GM23248 (cell line): ENCODE measurements around the gene CLDN5. TPM values are rescaled to one million over a fixed set of nuclear protein-coding genes. Genes with fewer than 3 reads are reported as not detected.

Source experiments
- DNase-seq: peaks from one replicate; pipeline ENCODE4 v3.0.0-alpha.2; 2015
- H2AFZ ChIP-seq: fragments of 200-600 bp; sonication (generic); 2 replicates; pipeline ENCODE4 v1.6.1; 2016; ENCODE audit warnings: antibody characterized with exemption
- H3F3A ChIP-seq: fragments of 200-600 bp; sonication (generic); 2 replicates; pipeline ENCODE4 v1.6.1; 2016; ENCODE audit warnings: mild to moderate bottlenecking, antibody characterized with exemption, mixed run types; ENCODE audit not compliant: insufficient read depth
- H3K27ac ChIP-seq: fragments of 200-600 bp; sonication (generic); 2 replicates; pipeline ENCODE4 v1.5.1; 2016; ENCODE audit warnings: mild to moderate bottlenecking
- H3K27me3 ChIP-seq: fragments of 200-600 bp; sonication (generic); replicated peaks from 2 replicates; pipeline ENCODE4 v1.6.1; 2016; ENCODE audit warnings: mild to moderate bottlenecking; ENCODE audit not compliant: insufficient read depth
- H3K36me3 ChIP-seq: fragments of 200-600 bp; sonication (generic); 2 replicates; pipeline ENCODE4 v1.6.1; 2016; ENCODE audit warnings: low read depth, mild to moderate bottlenecking
- H3K4me1 ChIP-seq: fragments of 200-600 bp; sonication (generic); 2 replicates; pipeline ENCODE4 v1.6.1; 2016; ENCODE audit warnings: mild to moderate bottlenecking; ENCODE audit not compliant: insufficient read depth
- H3K4me2 ChIP-seq: fragments of 200-600 bp; sonication (generic); one replicate; pipeline ENCODE4 v1.6.1; 2016; ENCODE audit warnings: mild to moderate bottlenecking; ENCODE audit not compliant: unreplicated experiment
- H3K4me3 ChIP-seq: fragments of 200-600 bp; sonication (generic); 2 replicates; pipeline ENCODE4 v1.5.1; 2016; ENCODE audit warnings: mild to moderate bottlenecking
- H3K79me2 ChIP-seq: fragments of 200-600 bp; sonication (generic); 2 replicates; pipeline ENCODE4 v1.6.1; 2016; ENCODE audit warnings: mild to moderate bottlenecking; ENCODE audit not compliant: insufficient read depth
- H3K9ac ChIP-seq: fragments of 200-600 bp; sonication (generic); 2 replicates; pipeline ENCODE4 v1.6.1; 2016; ENCODE audit warnings: mild to moderate bottlenecking
- H3K9me2 ChIP-seq: fragments of 200-600 bp; sonication (generic); 2 replicates; pipeline ENCODE4 v1.6.1; 2016; ENCODE audit warnings: mixed run types, mild to moderate bottlenecking, moderate library complexity; ENCODE audit not compliant: insufficient read depth
- H3K9me3 ChIP-seq: fragments of 200-600 bp; sonication (generic); one replicate; pipeline ENCODE4 v1.6.1; 2017; ENCODE audit warnings: low read depth
- H4K20me1 ChIP-seq: fragments of 200-600 bp; sonication (generic); 2 replicates; pipeline ENCODE4 v1.6.0; 2016; ENCODE audit not compliant: insufficient read depth
- EZH2 ChIP-seq: fragments of 200-600 bp; sonication (generic); IDR thresholded peaks from 2 replicates; pipeline ENCODE4 v1.6.1; 2018; ENCODE audit warnings: antibody characterized with exemption, mild to moderate bottlenecking; ENCODE audit not compliant: insufficient read depth, poor library complexity, severe bottlenecking
- EZH2phosphoT487 ChIP-seq: fragments of 200-600 bp; sonication (generic); IDR thresholded peaks from 2 replicates; pipeline ENCODE4 v1.6.1; 2018; ENCODE audit warnings: antibody characterized with exemption, moderate library complexity, mild to moderate bottlenecking, low read depth; ENCODE audit not compliant: insufficient read depth
- WGBS, 2 experiments: methylation state at CpG; one replicate each; pipeline ENCODE4 v1.1.6; 2015 to 2017; ENCODE audit warnings: low lambda C conversion rate in 2 of 2, low coverage in 1 of 2; ENCODE audit errors: missing lambda C conversion rate in 2 of 2; 5-methylcytosine and 5-hydroxymethylcytosine counted together
- in situ Hi-C: fragments of 300-500 bp; cut with MboI; formaldehyde crosslinking; loops from 2 replicates; pipeline ENCODE4 v1.15.0; 2020
- polyA plus RNA-seq: library from polyadenylated mRNA; unstranded; fragments of >200 nt; fragmentation: Nextera tagmentation; extraction: Ambion mirVana; gene quantifications from 2 replicates; pipeline ENCODE4 v1.2.1, GENCODE V29; 2016
- total RNA-seq: library from RNA; depleted of rRNA; stranded (reverse); fragments of >200 nt; shearing (Covaris generic); gene quantifications from 2 replicates; pipeline ENCODE4 v1.2.3, GENCODE V29; 2014

CLDN5 gene
- total and polyA plus RNA-seq, 2 experiments from 2014 or later, result not detected

DNA sequence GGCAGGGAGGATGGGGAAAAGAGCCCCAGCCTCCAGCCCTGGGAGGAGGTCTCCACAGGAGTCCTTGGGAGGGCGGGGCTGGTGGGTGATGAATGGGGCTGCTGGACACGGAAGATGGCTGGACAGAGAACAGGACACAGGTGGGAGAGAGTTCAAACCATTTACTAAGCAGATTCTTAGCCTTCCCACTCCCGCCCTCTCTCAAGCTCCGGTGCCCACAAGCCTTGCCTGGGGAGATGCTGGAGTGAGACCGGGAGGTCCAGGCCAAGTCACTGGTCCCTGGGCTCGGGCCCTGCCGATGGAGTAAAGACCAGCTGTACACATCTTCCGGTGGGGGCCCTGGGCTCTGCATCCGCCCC, 1.4 kb downstream of the CLDN5 start:
- Histone ChIP-seq H4K20me1 (no peaks in the 10 kb centered on the region), H3K36me3 (no peaks in the 10 kb centered on the region), H3K4me3 (peak overlapping the region; percentile 46; the same call in 1 of the 2 replicates), H3K4me2 (no peak overlapping the region), H3K27me3 (0 out of 2 replicates have a peak, but pooled peaks cover 5% of the 10 kb centered on the region), H3K9ac (no peak overlapping the region), H3F3A (no peaks in the 10 kb centered on the region), H3K79me2 (no peaks in the 10 kb centered on the region), H3K9me3 (no peaks in the 10 kb centered on the region), H2AFZ (peak overlapping the region; percentile 66; the same call in 1 of the 2 replicates), H3K27ac (no peak overlapping the region), H3K4me1 (no peaks in the 10 kb centered on the region), H3K9me2 (no peaks in the 10 kb centered on the region)
- in situ Hi-C loops, result no loop called here
- no peak for DNase-seq
- TF ChIP-seq EZH2 (no peak), EZH2phosphoT487 (no peak)
- 26 to 30% methylated on average over 9 of the region's 9 CpGs for WGBS, 2 experiments

DNA sequence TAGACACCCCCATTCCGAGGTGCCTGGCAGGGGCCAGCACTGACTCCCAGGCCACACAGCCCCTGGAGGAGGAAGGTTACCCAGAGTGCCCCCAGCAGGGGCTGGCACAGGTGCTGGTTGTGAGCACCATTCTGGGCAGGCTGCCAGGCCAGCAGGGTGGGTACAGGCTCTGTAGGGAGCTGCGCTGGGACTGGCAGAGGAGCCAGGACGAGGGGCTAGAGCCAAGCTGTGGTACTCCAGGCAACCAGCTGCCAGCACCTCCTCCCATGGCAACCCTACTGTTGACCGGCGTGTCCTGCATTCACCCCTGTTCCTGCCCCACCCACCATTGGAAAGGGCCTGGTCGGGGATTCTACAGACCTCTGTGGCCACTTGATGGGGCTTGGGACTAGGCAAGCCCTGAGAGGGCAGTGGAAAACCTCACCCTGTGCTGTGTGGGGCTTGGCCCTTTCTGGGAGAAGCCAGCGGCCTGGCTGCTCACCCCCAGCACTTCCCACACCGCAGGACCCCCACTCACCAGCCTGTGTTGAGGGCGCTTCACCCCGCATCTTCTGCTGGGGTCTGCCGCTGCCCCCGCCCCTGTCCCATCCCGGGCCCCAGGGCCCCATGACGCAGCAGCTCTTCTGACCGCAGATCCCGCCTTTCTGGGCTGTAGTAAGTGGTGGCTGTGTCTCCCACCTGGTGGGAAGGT, 1.9 kb downstream of the CLDN5 start:
- WGBS, 2 experiments, result 87 to 92% methylated on average over 12 to 16 of the region's 16 CpGs
- H3K4me3 ChIP-seq, result no peak overlapping the region
- H3K4me1 ChIP-seq, result no peaks in the 10 kb centered on the region
- H3K36me3 ChIP-seq, result no peaks in the 10 kb centered on the region
- no peak overlapping the region for H2AFZ ChIP-seq
- in situ Hi-C loops, result no loop called here
- TF ChIP-seq EZH2phosphoT487, result no peak
- no peak for TF ChIP-seq EZH2
- H3K27me3 ChIP-seq, result 0 out of 2 replicates have a peak, but pooled peaks cover 5% of the 10 kb centered on the region
- no peak overlapping the region for H3K9ac ChIP-seq
- no peaks in the 10 kb centered on the region for H3K79me2 ChIP-seq
- no peaks in the 10 kb centered on the region for H3F3A ChIP-seq
- no peaks in the 10 kb centered on the region for H4K20me1 ChIP-seq
- H3K9me2 ChIP-seq, result no peaks in the 10 kb centered on the region
- DNase-seq, result no peak
- no peaks in the 10 kb centered on the region for H3K9me3 ChIP-seq
- H3K27ac ChIP-seq, result no peak overlapping the region
- H3K4me2 ChIP-seq, result no peak overlapping the region

DNA sequence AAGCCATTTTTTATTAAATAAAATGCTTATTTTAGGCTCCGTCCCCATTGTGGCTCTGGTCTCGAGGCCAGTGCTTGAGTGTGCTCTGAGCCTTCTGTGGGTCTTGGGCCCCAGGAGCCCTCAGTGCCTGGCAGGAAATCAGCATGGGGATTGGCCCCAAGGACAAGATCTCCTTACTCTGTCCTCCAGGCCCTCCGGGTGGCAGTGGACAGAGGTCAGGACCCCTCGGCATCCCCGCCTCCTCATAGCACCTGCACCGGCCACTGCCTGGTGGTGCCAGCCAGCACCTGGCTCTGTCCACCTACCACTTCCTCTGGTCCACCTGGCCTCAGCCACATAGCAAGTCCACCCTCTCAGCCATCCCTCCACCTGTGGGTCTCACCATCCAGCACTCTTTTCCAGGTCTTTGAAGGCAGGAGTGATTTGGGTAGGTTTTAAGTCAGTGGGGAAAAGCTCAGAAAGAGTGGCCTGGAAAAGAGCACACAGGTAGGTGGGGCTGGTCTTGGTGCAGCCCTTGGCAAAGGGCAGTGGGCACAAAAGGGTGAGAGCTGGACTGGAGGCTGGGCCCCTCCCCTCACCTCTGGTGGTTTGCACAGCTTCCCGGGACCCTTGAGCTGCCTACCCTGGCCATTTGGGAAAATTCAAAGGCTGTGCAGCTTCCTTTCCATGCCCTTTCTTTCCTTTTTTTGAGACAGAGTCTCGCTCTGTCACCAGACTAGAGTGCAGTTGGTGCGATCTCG, 3.5 kb downstream of the CLDN5 start:
- Histone ChIP-seq H3K27ac (no peak overlapping the region), H3F3A (no peaks in the 10 kb centered on the region), H3K9me3 (no peaks in the 10 kb centered on the region), H3K4me1 (no peaks in the 10 kb centered on the region), H3K27me3 (0 out of 2 replicates have a peak, but pooled peaks cover 5% of the 10 kb centered on the region), H3K9ac (no peak overlapping the region), H3K36me3 (no peaks in the 10 kb centered on the region), H2AFZ (no peak overlapping the region), H3K4me3 (no peak overlapping the region), H3K4me2 (no peak overlapping the region), H4K20me1 (no peaks in the 10 kb centered on the region), H3K79me2 (no peaks in the 10 kb centered on the region), H3K9me2 (no peaks in the 10 kb centered on the region)
- in situ Hi-C loops, result no loop called here
- no peak for DNase-seq
- 98 to 99% methylated on average over 9 to 10 of the region's 10 CpGs for WGBS, 2 experiments
- TF ChIP-seq EZH2 (no peak), EZH2phosphoT487 (no peak)

GRCh38 chr22:19520007-19520406, 4.2 kb downstream of the CLDN5 start:
- no peak overlapping the region for H3K9ac ChIP-seq
- in situ Hi-C loops, result no loop called here
- TF ChIP-seq EZH2phosphoT487 (no peak), EZH2 (no peak)
- WGBS, 2 experiments, result 94 to 96% methylated on average over 5 to 6 of the region's 6 CpGs
- H4K20me1 ChIP-seq, result no peaks in the 10 kb centered on the region
- no peak overlapping the region for H3K27ac ChIP-seq
- H3K4me2 ChIP-seq, result no peak overlapping the region
- no peaks in the 10 kb centered on the region for H3F3A ChIP-seq
- H3K4me1 ChIP-seq, result no peaks in the 10 kb centered on the region
- H3K27me3 ChIP-seq, result 0 out of 2 replicates have a peak, but pooled peaks cover 5% of the 10 kb centered on the region
- H2AFZ ChIP-seq, result no peak overlapping the region
- H3K9me3 ChIP-seq, result no peaks in the 10 kb centered on the region
- DNase-seq, result no peak
- H3K36me3 ChIP-seq, result no peaks in the 10 kb centered on the region
- H3K9me2 ChIP-seq, result no peaks in the 10 kb centered on the region
- no peaks in the 10 kb centered on the region for H3K79me2 ChIP-seq
- H3K4me3 ChIP-seq, result no peak overlapping the region
